Suprapubic skin (tissue), 4 donors: ENCODE results near the gene BOLA1. TPM values are rescaled to one million over a fixed set of nuclear protein-coding genes. Genes with fewer than 3 reads are reported as not detected.

Experiments
- DNase-seq, 2 donors: peaks; one replicate each; pipeline ENCODE4 v3.0.0-alpha.2; 2019; ENCODE audit warnings: low spot score in 2 of 2
- H3K27ac ChIP-seq: fragments of 200-600 bp; sonication (generic); one replicate; pipeline ENCODE4 v1.5.1; 2019
- H3K27me3 ChIP-seq: fragments of 200-600 bp; sonication (generic); one replicate; pipeline ENCODE4 v1.5.1; 2019
- H3K36me3 ChIP-seq: fragments of 200-600 bp; sonication (generic); one replicate; pipeline ENCODE4 v1.5.1; 2019
- H3K4me1 ChIP-seq: fragments of 200-600 bp; sonication (generic); one replicate; pipeline ENCODE4 v1.5.1; 2019
- H3K4me3 ChIP-seq: fragments of 200-600 bp; sonication (generic); one replicate; pipeline ENCODE4 v1.5.1; 2019; ENCODE audit warnings: mild to moderate bottlenecking
- H3K9me3 ChIP-seq: fragments of 200-600 bp; sonication (generic); one replicate; pipeline ENCODE4 v1.5.1; 2019
- CTCF ChIP-seq, 2 donors: fragments of 200-600 bp in 1 of 2; fragments of 450-650 bp in 1 of 2; sonication (generic) in 1 of 2; IDR thresholded peaks; one replicate each; pipeline ENCODE4 v1.5.1; 2016 to 2019; ENCODE audit warnings: antibody characterized with exemption in 2 of 2, mild to moderate bottlenecking in 1 of 2, moderate library complexity in 1 of 2
- EP300 ChIP-seq: sonication (generic); formaldehyde crosslinking; IDR thresholded peaks from one replicate; pipeline ENCODE4 v1.6.1; 2017; ENCODE audit warnings: antibody characterized with exemption
- POLR2A ChIP-seq, 2 donors: fragments of 450-650 bp; IDR thresholded peaks; one replicate each; pipeline ENCODE4 v1.6.1; 2017; ENCODE audit warnings: antibody characterized with exemption in 2 of 2, mild to moderate bottlenecking in 2 of 2, moderate library complexity in 2 of 2
- POLR2AphosphoS5 ChIP-seq, 3 donors: sonication (generic); formaldehyde crosslinking; IDR thresholded peaks; one replicate each; pipeline ENCODE4 v1.6.1; 2017; ENCODE audit warnings: antibody characterized with exemption in 3 of 3
- WGBS: methylation state at CpG from one replicate; pipeline ENCODE4 v1.1.5; 2018; 5-methylcytosine and 5-hydroxymethylcytosine counted together
- total RNA-seq, 4 donors: library from RNA; depleted of rRNA; stranded (reverse); fragments of >200 nt; gene quantifications; one replicate each; pipeline ENCODE4 v1.1.0, GENCODE V29; 2016

BOLA1 gene
- total RNA-seq, 4 donors from 2014 or later: 21.7 to 42.1 (median 33.1) TPM

- H3K27ac ChIP-seq: no peak within 1 kb of the TSS
- H3K27me3 ChIP-seq: peaks cover 9% of the 10 kb centered on the region
- WGBS: 1% methylated on average over 24 of the region's 24 CpGs
- DNase-seq: no peak
- peaks cover 4% of the 10 kb centered on the region for H3K4me1 ChIP-seq
- peaks cover 4% of the 10 kb centered on the region for H3K36me3 ChIP-seq
- TF ChIP-seq POLR2AphosphoS5 (IDR thresholded peaks at IDR 0.05) (no peak), POLR2A (IDR thresholded peaks at IDR 0.05) (no peak), EP300 (no peak), CTCF (IDR thresholded peaks at IDR 0.05) (no peak)
- H3K9me3 ChIP-seq: no peaks in the 10 kb centered on the region
- peak within 1 kb of the TSS; percentile 45 for H3K4me3 ChIP-seq
These were observed 18.3 kb downstream of the BOLA1 start, which contains the start of gene SV2A for GRCh38 chr1:149917571-149918144. TSS of gene SV2A (minus strand) at chr1:149917844. CDS start at chr1:149913840, 4,004 bp downstream.

- TF ChIP-seq EP300 (no peak), POLR2A (IDR thresholded peaks at IDR 0.05) (no peak), POLR2AphosphoS5 (IDR thresholded peaks at IDR 0.05) (no peak), CTCF (IDR thresholded peaks at IDR 0.05) (no peak)
- no peak for DNase-seq
- Histone ChIP-seq H3K27ac (no peak overlapping the region), H3K4me3 (no peak overlapping the region), H3K4me1 (peaks cover 31% of the 10 kb centered on the region), H3K9me3 (no peaks in the 10 kb centered on the region), H3K36me3 (peaks cover 42% of the 10 kb centered on the region), H3K27me3 (no peaks in the 10 kb centered on the region)
- 81% methylated on average over 10 of the region's 10 CpGs for WGBS
These were observed 24.3 kb downstream of the BOLA1 start for GRCh38 chr1:149923626-149924025.

- Histone ChIP-seq H3K4me3 (no peak overlapping the region), H3K36me3 (peaks cover 48% of the 10 kb centered on the region), H3K27ac (no peak overlapping the region), H3K27me3 (no peaks in the 10 kb centered on the region), H3K4me1 (peaks cover 32% of the 10 kb centered on the region), H3K9me3 (no peaks in the 10 kb centered on the region)
- TF ChIP-seq EP300 (no peak), CTCF (IDR thresholded peaks at IDR 0.05) (no peak), POLR2AphosphoS5 (IDR thresholded peaks at IDR 0.05) (no peak), POLR2A (IDR thresholded peaks at IDR 0.05) (no peak)
- no peak for DNase-seq
- WGBS: 83% methylated on average over 3 of the region's 3 CpGs
These were observed 26.0 kb downstream of the BOLA1 start for GRCh38 chr1:149925345-149925744.

- H3K36me3 ChIP-seq: peaks cover 52% of the 10 kb centered on the region
- DNase-seq: no peak
- H3K4me1 ChIP-seq: peaks cover 32% of the 10 kb centered on the region
- TF ChIP-seq EP300: no peak
- no peak for TF ChIP-seq CTCF (IDR thresholded peaks at IDR 0.05)
- TF ChIP-seq POLR2A (IDR thresholded peaks at IDR 0.05): no peak
- TF ChIP-seq POLR2AphosphoS5 (IDR thresholded peaks at IDR 0.05): no peak
- H3K27ac ChIP-seq: no peak overlapping the region
- no peak overlapping the region for H3K4me3 ChIP-seq
- H3K27me3 ChIP-seq: no peaks in the 10 kb centered on the region
- H3K9me3 ChIP-seq: no peaks in the 10 kb centered on the region
- WGBS: 78% methylated on average over 2 of the region's 2 CpGs
These were observed 26.4 kb downstream of the BOLA1 start for GRCh38 chr1:149925751-149926150.

GRCh38 chr1:149926296-149926695, 26.9 kb downstream of the BOLA1 start:
- Histone ChIP-seq H3K36me3 (peaks cover 55% of the 10 kb centered on the region), H3K27ac (no peak overlapping the region), H3K4me3 (peak overlapping the region; percentile 97), H3K27me3 (no peaks in the 10 kb centered on the region), H3K9me3 (no peaks in the 10 kb centered on the region), H3K4me1 (peaks cover 32% of the 10 kb centered on the region)
- WGBS: 93% methylated on average over 9 of the region's 9 CpGs
- DNase-seq: no peak
- TF ChIP-seq CTCF (IDR thresholded peaks at IDR 0.05) (no peak), EP300 (no peak), POLR2AphosphoS5 (IDR thresholded peaks at IDR 0.05) (no peak), POLR2A (IDR thresholded peaks at IDR 0.05) (no peak)
